C4-2B (cell line): ENCODE results near the gene ANTXR2.

Experiments
- H3K27ac ChIP-seq: fragments of 450-650 bp; 2 replicates; pipeline ENCODE4 v1.5.1; 2017
- ZFX ChIP-seq: fragments of 450-650 bp; IDR thresholded peaks from 2 replicates; pipeline ENCODE4 v1.6.1; 2017
- TF ChIP-seq, protein P1 (sequence below): fragments of 450-650 bp; conservative IDR thresholded peaks from 2 replicates; pipeline ENCODE4 v1.5.1; 2017; ENCODE audit warnings: mild to moderate bottlenecking

The ANTXR2 gene

DNA sequence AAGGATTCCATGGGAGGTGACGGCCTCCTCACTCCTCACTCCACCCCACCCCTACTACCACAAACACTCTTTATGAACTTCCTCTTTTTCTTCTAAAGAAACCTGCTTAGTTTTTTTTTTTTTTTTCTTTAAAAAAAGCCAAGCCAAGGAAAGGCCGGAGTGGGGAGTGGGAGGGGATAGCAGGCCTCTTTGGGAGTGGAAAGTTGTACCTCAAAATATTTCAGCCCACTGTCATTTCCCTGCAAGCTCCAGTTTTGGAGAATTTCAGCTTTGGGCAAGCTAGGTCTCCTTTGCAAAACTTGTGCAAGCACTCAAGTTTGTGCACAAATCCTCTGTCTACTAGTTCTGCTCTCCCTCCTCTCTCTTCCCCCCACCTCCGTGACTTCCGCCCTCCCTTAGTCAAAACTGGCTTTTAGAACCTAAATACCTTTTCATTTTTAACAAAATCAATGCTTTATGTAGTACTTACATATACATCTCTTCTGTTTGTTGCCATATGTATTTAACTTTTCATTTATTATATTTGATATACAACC, 512 bp upstream of the ANTXR2 start:
- TF ChIP-seq, protein P1, sequence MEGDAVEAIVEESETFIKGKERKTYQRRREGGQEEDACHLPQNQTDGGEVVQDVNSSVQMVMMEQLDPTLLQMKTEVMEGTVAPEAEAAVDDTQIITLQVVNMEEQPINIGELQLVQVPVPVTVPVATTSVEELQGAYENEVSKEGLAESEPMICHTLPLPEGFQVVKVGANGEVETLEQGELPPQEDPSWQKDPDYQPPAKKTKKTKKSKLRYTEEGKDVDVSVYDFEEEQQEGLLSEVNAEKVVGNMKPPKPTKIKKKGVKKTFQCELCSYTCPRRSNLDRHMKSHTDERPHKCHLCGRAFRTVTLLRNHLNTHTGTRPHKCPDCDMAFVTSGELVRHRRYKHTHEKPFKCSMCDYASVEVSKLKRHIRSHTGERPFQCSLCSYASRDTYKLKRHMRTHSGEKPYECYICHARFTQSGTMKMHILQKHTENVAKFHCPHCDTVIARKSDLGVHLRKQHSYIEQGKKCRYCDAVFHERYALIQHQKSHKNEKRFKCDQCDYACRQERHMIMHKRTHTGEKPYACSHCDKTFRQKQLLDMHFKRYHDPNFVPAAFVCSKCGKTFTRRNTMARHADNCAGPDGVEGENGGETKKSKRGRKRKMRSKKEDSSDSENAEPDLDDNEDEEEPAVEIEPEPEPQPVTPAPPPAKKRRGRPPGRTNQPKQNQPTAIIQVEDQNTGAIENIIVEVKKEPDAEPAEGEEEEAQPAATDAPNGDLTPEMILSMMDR = no peak
- TF ChIP-seq ZFX = no peak
- peak overlapping the region; percentile 73 for H3K27ac ChIP-seq

DNA sequence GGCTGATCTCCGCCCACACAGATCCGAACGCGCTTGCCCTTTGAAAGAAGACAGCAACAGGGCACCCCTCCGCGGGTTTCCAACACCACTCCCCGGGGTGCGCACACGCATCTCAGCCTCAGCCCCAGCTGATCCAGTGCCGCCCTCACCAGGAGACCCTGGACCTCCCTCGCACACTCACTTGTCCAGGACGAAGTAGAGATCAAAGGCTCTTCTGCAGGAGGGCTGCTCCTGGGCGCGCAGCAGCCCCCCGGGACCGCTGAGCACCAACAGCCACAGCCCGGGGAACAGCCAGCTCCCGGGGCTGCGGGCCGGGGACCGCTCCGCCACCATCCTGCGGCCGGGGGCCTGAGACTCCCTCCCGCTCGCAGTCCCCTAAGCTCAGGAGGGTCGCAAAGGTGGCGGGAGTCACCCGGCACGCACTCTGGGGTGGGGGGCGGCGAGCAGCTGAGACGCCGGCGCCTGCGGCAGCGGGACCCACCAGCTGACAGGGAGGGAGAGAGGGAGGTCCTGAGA, 743 bp downstream of the ANTXR2 start:
- peak overlapping the region; percentile 73 for H3K27ac ChIP-seq
- TF ChIP-seq, protein P1 = no peak
- TF ChIP-seq ZFX = no peak

DNA sequence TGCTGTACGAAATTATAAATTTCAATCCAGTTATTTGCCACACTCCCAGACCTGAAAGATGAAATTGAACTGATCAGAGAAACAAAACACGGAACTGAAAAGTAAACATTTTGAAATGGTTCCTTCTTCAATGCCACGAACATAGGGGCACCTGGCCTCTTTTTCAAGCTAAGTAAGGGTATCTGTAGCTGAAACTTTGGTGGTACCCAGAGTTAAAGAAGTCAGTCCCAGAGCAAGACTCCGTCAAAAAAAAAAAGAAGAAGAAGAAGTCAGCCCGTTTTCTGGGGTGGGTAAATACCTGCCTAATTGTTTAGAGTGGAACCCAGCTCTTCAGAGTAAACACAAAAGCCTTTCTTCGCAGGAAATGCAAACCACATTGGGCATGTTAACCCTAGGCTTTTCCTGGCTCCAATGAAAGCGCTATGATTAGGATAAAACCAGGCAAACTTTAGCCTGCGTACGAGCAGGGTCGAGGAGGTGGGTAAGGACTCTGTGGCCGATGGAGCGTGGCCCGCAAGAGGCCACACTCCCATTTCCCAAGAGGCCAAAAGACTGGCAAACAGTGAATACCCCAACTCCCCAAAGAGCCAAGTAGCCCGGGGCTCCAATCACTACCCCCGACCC, 1.3 kb downstream of the ANTXR2 start:
- TF ChIP-seq ZFX = no peak
- TF ChIP-seq, protein P1 = no peak
- H3K27ac ChIP-seq = peak overlapping the region; percentile 73

DNA sequence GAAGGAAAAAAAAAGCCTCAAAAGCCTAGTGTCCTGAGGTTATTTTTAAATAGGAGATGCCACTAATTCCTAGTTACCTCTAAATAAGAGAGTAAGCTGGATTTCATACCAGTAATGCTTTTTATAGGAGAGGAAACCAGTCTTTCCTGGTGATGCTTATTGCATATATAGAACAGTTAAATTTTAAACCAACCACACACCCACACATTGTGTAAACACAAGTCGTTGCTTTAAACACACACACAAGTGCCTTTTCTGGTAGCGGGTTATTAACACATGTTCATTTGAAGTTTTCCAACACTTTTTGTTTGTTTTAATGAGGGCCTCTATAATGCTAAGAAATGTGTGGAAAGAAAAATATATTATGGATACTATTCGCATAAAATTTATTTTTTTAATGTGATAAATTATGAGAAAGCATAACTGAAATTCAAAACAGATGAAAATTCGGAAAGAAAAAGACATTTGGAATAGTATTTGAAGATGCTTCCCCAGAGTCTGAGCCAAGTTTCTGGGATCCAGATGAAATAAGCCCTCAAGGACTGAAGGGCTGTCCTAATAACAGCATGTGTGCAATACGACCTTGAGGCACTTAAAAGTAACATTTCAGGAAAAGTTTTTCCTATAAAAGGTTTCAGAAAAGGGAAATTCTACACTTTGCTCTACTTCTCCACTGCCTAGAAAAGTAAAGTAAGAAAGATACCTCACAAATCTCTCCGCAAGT, 2.0 kb downstream of the ANTXR2 start:
- H3K27ac ChIP-seq = no peak overlapping the region
- TF ChIP-seq ZFX = no peak
- TF ChIP-seq, protein P1 = no peak

DNA sequence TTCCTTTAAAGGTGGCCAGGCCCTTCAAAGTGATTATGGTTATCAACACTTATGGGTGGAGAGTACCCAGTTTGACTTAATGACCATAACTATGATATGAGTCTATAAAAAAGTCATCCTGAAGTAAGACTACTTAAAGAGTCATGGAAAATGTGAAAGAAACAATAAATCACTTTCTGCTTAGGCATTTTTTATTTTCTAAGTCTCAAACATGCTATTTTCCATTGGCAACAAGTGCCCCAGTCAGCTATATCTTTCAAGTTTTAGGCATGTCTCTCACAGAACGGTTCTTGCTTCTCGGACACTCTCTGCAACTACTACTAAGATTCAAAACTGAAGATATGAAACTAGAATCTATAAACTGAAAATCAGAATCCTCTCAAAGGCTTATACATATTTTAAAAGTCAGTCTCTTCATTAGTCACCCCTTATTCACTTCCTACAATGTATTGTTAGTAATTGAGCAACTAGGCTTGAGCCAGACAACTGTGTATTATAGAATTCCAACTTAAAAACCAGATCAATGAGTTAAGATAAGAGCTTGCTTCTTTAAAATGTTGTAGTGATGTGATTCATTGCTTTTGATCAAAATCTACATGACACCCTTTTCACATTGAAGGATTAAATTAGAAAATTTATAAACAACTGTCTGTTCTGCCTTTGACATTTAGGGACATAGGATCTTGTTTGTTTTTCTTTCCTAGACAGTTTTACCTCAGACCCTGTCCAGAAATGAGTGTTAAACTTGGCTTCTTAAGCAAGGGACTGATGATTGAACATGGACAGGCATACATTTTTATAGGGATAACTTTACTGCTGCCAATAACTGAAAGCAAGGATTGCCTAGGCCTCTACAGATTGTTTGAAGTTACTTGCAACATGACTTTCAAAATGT, 2.9 kb downstream of the ANTXR2 start:
- H3K27ac ChIP-seq = no peak overlapping the region

DNA sequence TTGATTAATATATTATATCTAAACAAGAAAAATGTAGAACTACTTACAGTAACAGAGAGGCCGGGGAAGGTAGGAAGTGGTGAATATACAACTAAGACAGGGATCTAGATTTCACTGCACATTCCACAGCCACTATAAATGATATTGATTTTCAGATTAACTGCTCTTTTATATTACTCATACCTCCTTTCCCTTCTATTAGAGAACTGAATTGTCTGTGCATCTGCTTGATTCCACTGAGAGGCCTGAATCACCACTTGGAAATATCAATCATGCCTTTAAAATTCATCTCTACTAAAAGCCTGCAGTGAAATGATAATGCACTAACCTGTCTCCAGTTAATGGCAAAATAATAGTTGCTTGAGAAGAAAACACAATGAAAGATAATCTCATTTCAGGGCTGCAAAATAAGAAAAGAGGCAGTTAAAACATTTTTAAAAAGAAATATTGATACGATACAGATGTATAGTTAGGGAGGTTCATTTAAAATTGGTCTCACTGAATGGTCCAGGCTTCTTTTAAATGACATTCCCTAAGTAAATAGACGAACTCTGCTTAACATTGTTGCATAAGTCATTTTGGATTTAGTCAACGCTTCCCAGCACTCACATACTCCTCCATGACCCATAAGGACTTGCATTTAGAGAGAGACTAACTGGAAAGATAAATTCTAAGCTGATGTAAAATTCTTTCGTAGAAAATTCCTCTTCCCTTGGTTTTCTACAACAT, 3.8 kb downstream of the ANTXR2 start:
- no peak overlapping the region for H3K27ac ChIP-seq
- TF ChIP-seq, protein P1 = no peak
- no peak for TF ChIP-seq ZFX

More for the DNA sequence above, 2.9 kb downstream of the ANTXR2 start:
- TF ChIP-seq, protein P1 = no peak
- TF ChIP-seq ZFX = no peak
